ENCODE measurements around the gene DHRS2.

- TF ChIP-seq POLR2A (IDR thresholded peaks at IDR 0.05; ENCODE audit: low read depth, low read length): no peak
- TF ChIP-seq CTCF (conservative IDR thresholded peaks at IDR 0.05; ENCODE audit: low read depth, low read length): no peak
- TF ChIP-seq USF2 (IDR thresholded peaks at IDR 0.05; ENCODE audit: low read depth, low read length): no peak
- TF ChIP-seq RFX5 (IDR thresholded peaks at IDR 0.05; ENCODE audit: low read depth, low read length): no peak
- TF ChIP-seq RAD21 (IDR thresholded peaks at IDR 0.05; ENCODE audit: low read length): no peak
- TF ChIP-seq RCOR1 (IDR thresholded peaks at IDR 0.05; ENCODE audit: insufficient replicate concordance, low read length): no peak
- no peak for TF ChIP-seq FOS (IDR thresholded peaks at IDR 0.05; ENCODE audit: low read depth, low read length)
- TF ChIP-seq CEBPB (IDR thresholded peaks at IDR 0.05; ENCODE audit: low read depth, low read length): no peak
- TF ChIP-seq ELK1 (IDR thresholded peaks at IDR 0.05; ENCODE audit: borderline replicate concordance, low read depth, low read length): no peak
Measured at GRCh38 chr14:23613242-23614070, 22.7 kb upstream of the DHRS2 start.
